ENCODE results near the gene WDR70.

DNA sequence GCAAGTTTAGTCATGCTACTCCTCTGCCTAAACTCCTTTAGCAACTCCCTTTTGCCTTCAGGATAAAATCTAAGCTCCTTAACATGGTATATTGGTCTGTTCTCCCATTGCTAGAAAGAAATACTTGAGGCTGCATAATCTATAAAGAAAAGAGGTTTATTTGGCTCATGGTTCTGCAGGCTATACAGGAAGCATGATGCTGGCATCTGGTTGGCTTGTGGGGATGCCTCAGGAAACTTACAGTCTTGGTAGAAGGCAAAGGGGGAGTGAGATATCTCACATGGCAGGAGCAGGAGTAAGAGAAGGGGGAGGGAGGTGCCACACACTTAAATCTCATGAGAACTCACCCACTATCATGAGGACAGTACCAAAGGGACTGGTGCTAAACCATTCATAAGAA lies 315.7 kb downstream of the WDR70 start:
- TF ChIP-seq ZNF274 (IDR thresholded peaks at IDR 0.05; ENCODE audit: insufficient read depth, insufficient read length), result no peak
- TF ChIP-seq EP300 (IDR thresholded peaks at IDR 0.05; ENCODE audit: borderline replicate concordance in 1 of 2, control insufficient read depth in 1 of 2, low read depth in 2 of 2, low read length in 2 of 2), result no peak
- no peak for TF ChIP-seq NRF1 (conservative IDR thresholded peaks at IDR 0.05; ENCODE audit: low read depth, low read length)
- TF ChIP-seq YY1 (IDR thresholded peaks at IDR 0.05; ENCODE audit: low read depth, low read length), result no peak
- no peak for TF ChIP-seq TAF1 (IDR thresholded peaks at IDR 0.05; ENCODE audit: borderline replicate concordance, low read depth, low read length)
- TF ChIP-seq SIN3A (IDR thresholded peaks at IDR 0.05; ENCODE audit: low read depth, low read length), result no peak
- TF ChIP-seq, protein P1, sequence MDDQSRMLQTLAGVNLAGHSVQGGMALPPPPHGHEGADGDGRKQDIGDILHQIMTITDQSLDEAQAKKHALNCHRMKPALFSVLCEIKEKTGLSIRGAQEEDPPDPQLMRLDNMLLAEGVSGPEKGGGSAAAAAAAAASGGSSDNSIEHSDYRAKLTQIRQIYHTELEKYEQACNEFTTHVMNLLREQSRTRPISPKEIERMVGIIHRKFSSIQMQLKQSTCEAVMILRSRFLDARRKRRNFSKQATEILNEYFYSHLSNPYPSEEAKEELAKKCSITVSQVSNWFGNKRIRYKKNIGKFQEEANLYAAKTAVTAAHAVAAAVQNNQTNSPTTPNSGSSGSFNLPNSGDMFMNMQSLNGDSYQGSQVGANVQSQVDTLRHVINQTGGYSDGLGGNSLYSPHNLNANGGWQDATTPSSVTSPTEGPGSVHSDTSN (IDR thresholded peaks at IDR 0.05; ENCODE audit: insufficient replicate concordance, low read depth, low read length), result no peak
- TF ChIP-seq, protein P2, sequence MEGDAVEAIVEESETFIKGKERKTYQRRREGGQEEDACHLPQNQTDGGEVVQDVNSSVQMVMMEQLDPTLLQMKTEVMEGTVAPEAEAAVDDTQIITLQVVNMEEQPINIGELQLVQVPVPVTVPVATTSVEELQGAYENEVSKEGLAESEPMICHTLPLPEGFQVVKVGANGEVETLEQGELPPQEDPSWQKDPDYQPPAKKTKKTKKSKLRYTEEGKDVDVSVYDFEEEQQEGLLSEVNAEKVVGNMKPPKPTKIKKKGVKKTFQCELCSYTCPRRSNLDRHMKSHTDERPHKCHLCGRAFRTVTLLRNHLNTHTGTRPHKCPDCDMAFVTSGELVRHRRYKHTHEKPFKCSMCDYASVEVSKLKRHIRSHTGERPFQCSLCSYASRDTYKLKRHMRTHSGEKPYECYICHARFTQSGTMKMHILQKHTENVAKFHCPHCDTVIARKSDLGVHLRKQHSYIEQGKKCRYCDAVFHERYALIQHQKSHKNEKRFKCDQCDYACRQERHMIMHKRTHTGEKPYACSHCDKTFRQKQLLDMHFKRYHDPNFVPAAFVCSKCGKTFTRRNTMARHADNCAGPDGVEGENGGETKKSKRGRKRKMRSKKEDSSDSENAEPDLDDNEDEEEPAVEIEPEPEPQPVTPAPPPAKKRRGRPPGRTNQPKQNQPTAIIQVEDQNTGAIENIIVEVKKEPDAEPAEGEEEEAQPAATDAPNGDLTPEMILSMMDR (IDR thresholded peaks at IDR 0.05 in 2 of 3, conservative IDR thresholded peaks at IDR 0.05 in 1 of 3; ENCODE audit: control insufficient read depth in 2 of 3, extremely low read depth in 1 of 3, insufficient read depth in 1 of 3, low read depth in 3 of 3, low read length in 3 of 3), result no peak

All from GM12878 (cell line).